Coronary artery (tissue), 2 donors: ENCODE data around the gene ACO1.

Source experiments
- DNase-seq: peaks from one replicate; pipeline ENCODE4 v3.0.0-alpha.2; 2017; ENCODE audit warnings: low spot score
- H3K27ac ChIP-seq, 2 donors: fragments of 200-600 bp; sonication (generic); one replicate each; pipeline ENCODE4 v1.5.1; 2016 to 2019
- H3K4me3 ChIP-seq: fragments of 200-600 bp; sonication (generic); 2 replicates; pipeline ENCODE4 v1.5.1; 2016; ENCODE audit warnings: mild to moderate bottlenecking, moderate library complexity
- CTCF ChIP-seq: fragments of 200-600 bp; sonication (generic); IDR thresholded peaks from one replicate; pipeline ENCODE4 v1.5.1; 2019; ENCODE audit warnings: antibody characterized with exemption

ACO1 gene

GRCh38 chr9:32503008-32503407 lies 118.6 kb downstream of the ACO1 start:
- no peak for DNase-seq
- H3K27ac ChIP-seq, result no peak overlapping the region
- TF ChIP-seq CTCF, result no peak
- H3K4me3 ChIP-seq, result no peak overlapping the region
